H1 (cell line): ENCODE results near the gene FGL2.

Experiments used
- EGR1 ChIP-seq: IDR thresholded peaks from 2 replicates; pipeline ENCODE4 v1.6.1; 2011; ENCODE audit warnings: low read depth, low read length, borderline replicate concordance
- POLR2A ChIP-seq, 2 experiments: IDR thresholded peaks; 1 replicate in 1 of 2; 2 replicates in 1 of 2; pipeline ENCODE4 v1.6.1; 2011; ENCODE audit warnings: low read depth in 2 of 2, low read length in 2 of 2, mild to moderate bottlenecking in 2 of 2; ENCODE audit errors: control extremely low read depth in 1 of 2
- YY1 ChIP-seq: IDR thresholded peaks from 2 replicates; pipeline ENCODE4 v1.6.1; 2011; ENCODE audit warnings: low read depth, mild to moderate bottlenecking, low read length
- TF ChIP-seq, protein P1 (sequence below), 3 experiments: IDR thresholded peaks; 1 replicate in 2 of 3; 2 replicates in 1 of 3; pipeline versions ENCODE4 v1.5.1 to v1.6.1; 2011; ENCODE audit warnings: low read length in 3 of 3, mild to moderate bottlenecking in 3 of 3, inconsistent platforms in 2 of 3, low read depth in 1 of 3, moderate library complexity in 1 of 3; ENCODE audit not compliant: insufficient read depth in 1 of 3; ENCODE audit errors: control extremely low read depth in 1 of 3

DNA sequence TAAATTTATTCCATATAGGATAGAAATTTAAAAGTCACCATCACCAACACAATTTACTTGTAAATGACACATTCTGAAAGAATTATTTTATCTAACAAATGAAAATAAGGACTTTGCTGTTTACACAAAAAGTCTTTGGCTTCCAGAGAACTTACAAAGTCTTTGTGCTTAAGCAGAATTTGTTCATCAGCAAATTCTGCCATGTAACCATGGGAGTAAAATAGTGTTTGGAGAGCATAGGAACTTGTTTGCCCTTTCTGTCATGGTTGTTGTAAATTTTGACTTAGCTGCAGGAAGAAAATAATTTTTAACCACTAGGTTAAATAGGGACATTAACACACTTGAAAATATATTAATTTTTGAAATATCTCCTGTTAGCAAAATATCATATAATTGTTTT lies 15.2 kb downstream of the FGL2 start:
- no peak for TF ChIP-seq POLR2A (IDR thresholded peaks at IDR 0.05; ENCODE audit: control extremely low read depth in 1 of 2, low read depth in 2 of 2, low read length in 2 of 2)
- TF ChIP-seq YY1 = no peak
- TF ChIP-seq EGR1 = no peak
- TF ChIP-seq, protein P1, sequence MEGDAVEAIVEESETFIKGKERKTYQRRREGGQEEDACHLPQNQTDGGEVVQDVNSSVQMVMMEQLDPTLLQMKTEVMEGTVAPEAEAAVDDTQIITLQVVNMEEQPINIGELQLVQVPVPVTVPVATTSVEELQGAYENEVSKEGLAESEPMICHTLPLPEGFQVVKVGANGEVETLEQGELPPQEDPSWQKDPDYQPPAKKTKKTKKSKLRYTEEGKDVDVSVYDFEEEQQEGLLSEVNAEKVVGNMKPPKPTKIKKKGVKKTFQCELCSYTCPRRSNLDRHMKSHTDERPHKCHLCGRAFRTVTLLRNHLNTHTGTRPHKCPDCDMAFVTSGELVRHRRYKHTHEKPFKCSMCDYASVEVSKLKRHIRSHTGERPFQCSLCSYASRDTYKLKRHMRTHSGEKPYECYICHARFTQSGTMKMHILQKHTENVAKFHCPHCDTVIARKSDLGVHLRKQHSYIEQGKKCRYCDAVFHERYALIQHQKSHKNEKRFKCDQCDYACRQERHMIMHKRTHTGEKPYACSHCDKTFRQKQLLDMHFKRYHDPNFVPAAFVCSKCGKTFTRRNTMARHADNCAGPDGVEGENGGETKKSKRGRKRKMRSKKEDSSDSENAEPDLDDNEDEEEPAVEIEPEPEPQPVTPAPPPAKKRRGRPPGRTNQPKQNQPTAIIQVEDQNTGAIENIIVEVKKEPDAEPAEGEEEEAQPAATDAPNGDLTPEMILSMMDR (IDR thresholded peaks at IDR 0.05; ENCODE audit: control extremely low read depth in 1 of 3, insufficient read depth in 1 of 3, low read depth in 1 of 3, low read length in 3 of 3) = no peak
